Measurements from ENCODE around the gene CCL27.

DNA sequence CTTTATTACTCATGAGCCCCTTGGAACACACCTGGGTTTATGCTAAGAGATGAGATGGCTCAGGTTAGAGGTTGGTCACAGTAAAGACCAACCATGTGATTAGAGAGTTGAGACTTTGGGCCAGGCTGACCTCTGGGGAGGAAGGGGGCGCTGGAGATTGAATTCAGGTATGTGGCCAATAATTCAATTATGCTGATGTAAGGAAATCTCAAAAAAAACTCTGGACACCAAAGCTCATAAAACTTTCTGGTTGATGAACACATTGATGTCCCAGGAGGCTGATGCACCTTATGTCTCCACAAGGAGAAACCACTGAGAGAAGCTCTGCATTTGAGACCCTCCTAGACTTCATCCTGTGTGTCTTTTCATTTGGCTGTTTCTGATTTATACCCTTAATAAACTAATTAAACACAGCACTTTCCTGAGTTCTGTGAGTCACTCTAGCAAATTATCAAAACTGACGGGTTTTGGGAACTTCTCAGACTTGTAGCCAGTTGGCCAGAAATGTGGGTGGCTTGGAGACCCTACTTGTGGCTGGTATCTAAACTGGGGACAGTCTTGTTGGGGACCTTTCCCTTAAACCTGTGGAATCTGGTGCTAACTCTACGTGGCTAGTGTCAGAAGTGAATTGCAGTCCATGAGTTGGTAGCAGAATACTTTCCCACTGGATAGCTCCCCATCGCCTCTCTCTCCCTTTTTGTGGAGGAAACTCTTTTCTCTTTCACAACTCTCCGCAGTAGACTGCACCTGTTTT lies 7.5 kb upstream of the CCL27 start:
- TF ChIP-seq, protein P1, sequence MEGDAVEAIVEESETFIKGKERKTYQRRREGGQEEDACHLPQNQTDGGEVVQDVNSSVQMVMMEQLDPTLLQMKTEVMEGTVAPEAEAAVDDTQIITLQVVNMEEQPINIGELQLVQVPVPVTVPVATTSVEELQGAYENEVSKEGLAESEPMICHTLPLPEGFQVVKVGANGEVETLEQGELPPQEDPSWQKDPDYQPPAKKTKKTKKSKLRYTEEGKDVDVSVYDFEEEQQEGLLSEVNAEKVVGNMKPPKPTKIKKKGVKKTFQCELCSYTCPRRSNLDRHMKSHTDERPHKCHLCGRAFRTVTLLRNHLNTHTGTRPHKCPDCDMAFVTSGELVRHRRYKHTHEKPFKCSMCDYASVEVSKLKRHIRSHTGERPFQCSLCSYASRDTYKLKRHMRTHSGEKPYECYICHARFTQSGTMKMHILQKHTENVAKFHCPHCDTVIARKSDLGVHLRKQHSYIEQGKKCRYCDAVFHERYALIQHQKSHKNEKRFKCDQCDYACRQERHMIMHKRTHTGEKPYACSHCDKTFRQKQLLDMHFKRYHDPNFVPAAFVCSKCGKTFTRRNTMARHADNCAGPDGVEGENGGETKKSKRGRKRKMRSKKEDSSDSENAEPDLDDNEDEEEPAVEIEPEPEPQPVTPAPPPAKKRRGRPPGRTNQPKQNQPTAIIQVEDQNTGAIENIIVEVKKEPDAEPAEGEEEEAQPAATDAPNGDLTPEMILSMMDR (IDR thresholded peaks at IDR 0.05), result no peak
- TF ChIP-seq POLR2A (IDR thresholded peaks at IDR 0.05), result no peak
- TF ChIP-seq EP300 (IDR thresholded peaks at IDR 0.05), result no peak

Measured in upper lobe of left lung (tissue), 4 donors.